HG03457 (cell line): ENCODE measurements around the gene S100Z.
"Not testable (repeated sequence)": the region's sequence is repeated elsewhere in the genome, so short reads cannot be mapped to it uniquely, and the experiment has no call there.

Experiments used
- ATAC-seq: cut with Tn5 transposase; IDR thresholded peaks from one replicate; pipeline ENCODE4 v1.9.1; 2021; ENCODE audit warnings: moderate number of reproducible peaks; ENCODE audit not compliant: unreplicated experiment

Gene S100Z

GRCh38 chr5:76945238-76945637 is 95.4 kb downstream of the S100Z start:
- ATAC-seq, result not testable (repeated sequence)

- ATAC-seq, result no peak
Measured at GRCh38 chr5:76946090-76946489, 96.3 kb downstream of the S100Z start.

GRCh38 chr5:76947082-76947503 is 97.3 kb downstream of the S100Z start:
- ATAC-seq, result no peak

GRCh38 chr5:76952795-76953536 is 103.2 kb downstream of the S100Z start, which contains the start of gene CRHBP:
CRHBP (plus strand) TSS chr5:76953045; CDS start chr5:76953135, 90 bp downstream.
- ATAC-seq, result no peak

GRCh38 chr5:76953551-76954382 is 104.0 kb downstream of the S100Z start:
- no peak for ATAC-seq

GRCh38 chr5:76954383-76954763 is 104.6 kb downstream of the S100Z start:
- no peak for ATAC-seq

- ATAC-seq, result no peak
Measured at GRCh38 chr5:76956033-76956432, 106.2 kb downstream of the S100Z start.

GRCh38 chr5:76958991-76959767 is 109.4 kb downstream of the S100Z start:
- ATAC-seq, result no peak

- ATAC-seq, result no peak
Measured at GRCh38 chr5:76960004-76960625, 110.3 kb downstream of the S100Z start.

GRCh38 chr5:76964060-76964459 is 114.2 kb downstream of the S100Z start:
- ATAC-seq, result no peak
